Keratinocyte (primary cell): Measurements from ENCODE around the gene C5AR1. TPM values are rescaled to one million over a fixed set of nuclear protein-coding genes. Genes with fewer than 3 reads are reported as not detected.

ENCODE experiments used
- DNase-seq: peaks from one replicate; pipeline ENCODE4 v3.0.0-alpha.2; 2011; ENCODE audit warnings: low read depth, missing footprints, low spot score
- FAIRE-seq: peaks from 2 replicates; lab custom pipeline; 2011; peaks lifted over from hg19 to GRCh38; lab: Jason Lieb, UNC
- H2AFZ ChIP-seq: 2 replicates; pipeline ENCODE4 v1.6.0; 2012; ENCODE audit warnings: low read length, control low read depth, inconsistent platforms; ENCODE audit not compliant: control insufficient read depth
- H3K27ac ChIP-seq: 2 replicates; pipeline ENCODE4 v1.5.1; 2011; ENCODE audit warnings: low read length; ENCODE audit not compliant: control insufficient read depth, insufficient read depth
- H3K27me3 ChIP-seq: 3 replicates; pipeline ENCODE4 v1.6.0; 2011; ENCODE audit warnings: low read length; ENCODE audit not compliant: control insufficient read depth, insufficient read depth; ENCODE audit errors: extremely low read depth
- H3K36me3 ChIP-seq, 2 experiments: 2 replicates in 1 of 2; 3 replicates in 1 of 2; pipeline ENCODE4 v1.5.1; 2011; ENCODE audit warnings: low read length in 2 of 2, mild to moderate bottlenecking in 1 of 2; ENCODE audit not compliant: control insufficient read depth in 2 of 2, insufficient read depth in 2 of 2; ENCODE audit errors: extremely low read depth in 1 of 2
- H3K4me1 ChIP-seq: 3 replicates; pipeline ENCODE4 v1.5.1; 2011; ENCODE audit warnings: low read length; ENCODE audit not compliant: control insufficient read depth, insufficient read depth; ENCODE audit errors: extremely low read depth
- H3K4me2 ChIP-seq: 3 replicates; pipeline ENCODE4 v1.6.0; 2011; ENCODE audit warnings: low read depth, low read length; ENCODE audit not compliant: control insufficient read depth, insufficient read depth; ENCODE audit errors: extremely low read depth
- H3K4me3 ChIP-seq, 3 experiments: fragments of 200-600 bp in 1 of 3; sonication (generic) in 1 of 3; 2 replicates in 2 of 3; 3 replicates in 1 of 3; pipeline ENCODE4 v1.5.1; 2011 to 2016; ENCODE audit warnings: low read length in 3 of 3, mild to moderate bottlenecking in 3 of 3, control low read depth in 2 of 3, inconsistent platforms in 1 of 3, low read depth in 1 of 3, mixed read lengths in 1 of 3, mixed run types in 1 of 3, moderate library complexity in 1 of 3; ENCODE audit not compliant: control insufficient read depth in 2 of 3, insufficient read depth in 2 of 3; ENCODE audit errors: extremely low read depth in 1 of 3
- H3K79me2 ChIP-seq: 2 replicates; pipeline ENCODE4 v1.6.0; 2012; ENCODE audit warnings: low read length; ENCODE audit not compliant: control insufficient read depth, insufficient read depth
- H3K9ac ChIP-seq: 3 replicates; pipeline ENCODE4 v1.6.0; 2011; ENCODE audit warnings: low read length; ENCODE audit not compliant: control insufficient read depth, insufficient read depth; ENCODE audit errors: extremely low read depth
- H3K9me1 ChIP-seq: 3 replicates; pipeline ENCODE4 v1.6.0; 2011; ENCODE audit warnings: low read length; ENCODE audit not compliant: control insufficient read depth, insufficient read depth; ENCODE audit errors: extremely low read depth
- H3K9me3 ChIP-seq: 2 replicates; pipeline ENCODE4 v1.5.1; 2012; ENCODE audit warnings: low read depth, low read length; ENCODE audit not compliant: control insufficient read depth
- H4K20me1 ChIP-seq: 3 replicates; pipeline ENCODE4 v1.6.0; 2011; ENCODE audit warnings: low read length; ENCODE audit not compliant: control insufficient read depth, insufficient read depth; ENCODE audit errors: extremely low read depth
- EZH2 ChIP-seq: IDR thresholded peaks from one replicate; pipeline ENCODE4 v1.6.1; 2012; ENCODE audit warnings: inconsistent platforms, mild to moderate bottlenecking, low read length, moderate library complexity
- dilution Hi-C: fragments of 300-500 bp; cut with MboI; formaldehyde crosslinking; loops from one replicate; pipeline ENCODE4 v1.7.0; 2020; ENCODE audit warnings: low sequenced_read_pairs; ENCODE audit not compliant: extremely low pct_ligation_motif_present
- polyA plus RNA-seq, 5 experiments: library from polyadenylated mRNA; depleted of rRNA in 3 of 5; stranded (reverse) in 3 of 5; stranded (forward) in 1 of 5; unstranded in 1 of 5; fragments of >200 nt; gene quantifications; 1 replicate in 1 of 5; 2 replicates in 3 of 5; 3 replicates in 1 of 5; pipeline versions ENCODE4 v1.2.1 to v1.2.3, GENCODE V29; 2011 to 2012; ENCODE audit warnings: missing spikeins in 2 of 5, low read depth in 1 of 5, low replicate concordance in 1 of 5
- TF ChIP-seq, protein P1 (sequence below), 3 experiments: IDR thresholded peaks in 1 of 3; conservative IDR thresholded peaks in 1 of 3; optimal IDR thresholded peaks in 1 of 3; 2 replicates in 2 of 3; 3 replicates in 1 of 3; pipeline versions ENCODE3 to v1.5.1; 2011; ENCODE audit warnings: low read length in 3 of 3, mild to moderate bottlenecking in 3 of 3, moderate library complexity in 2 of 3, control low read depth in 1 of 3, inconsistent platforms in 1 of 3; ENCODE audit not compliant: insufficient read depth in 2 of 3; ENCODE audit errors: extremely low read depth in 1 of 3

The C5AR1 gene
- polyA plus RNA-seq, 1 donor (not counting 4 experiments of a cell fraction or from before 2014, with no cell fraction given): 0.42 TPM

DNA sequence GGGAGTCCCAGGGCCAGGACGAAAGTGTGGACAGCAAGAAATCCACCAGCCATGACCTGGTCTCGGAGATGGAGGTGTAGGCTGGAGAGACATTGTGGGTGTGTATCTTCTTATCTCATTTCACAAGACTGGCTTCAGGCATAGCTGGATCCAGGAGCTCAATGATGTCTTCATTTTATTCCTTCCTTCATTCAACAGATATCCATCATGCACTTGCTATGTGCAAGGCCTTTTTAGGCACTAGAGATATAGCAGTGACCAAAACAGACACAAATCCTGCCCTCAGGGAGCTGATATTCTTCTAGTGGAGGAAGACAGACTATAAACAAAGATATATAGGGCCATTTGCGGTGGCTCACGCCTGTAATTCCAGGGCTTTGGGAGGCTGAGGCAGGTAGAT lies 32.1 kb downstream of the C5AR1 start:
- H3K27ac ChIP-seq: no peak overlapping the region
- no peaks in the 10 kb centered on the region for H3K9me1 ChIP-seq
- H3K4me3 ChIP-seq: no peak overlapping the region
- H3K36me3 ChIP-seq: no peaks in the 10 kb centered on the region
- H2AFZ ChIP-seq: no peak overlapping the region
- no peaks in the 10 kb centered on the region for H3K79me2 ChIP-seq
- no peaks in the 10 kb centered on the region for H3K4me1 ChIP-seq
- no peak for TF ChIP-seq EZH2
- TF ChIP-seq, protein P1, sequence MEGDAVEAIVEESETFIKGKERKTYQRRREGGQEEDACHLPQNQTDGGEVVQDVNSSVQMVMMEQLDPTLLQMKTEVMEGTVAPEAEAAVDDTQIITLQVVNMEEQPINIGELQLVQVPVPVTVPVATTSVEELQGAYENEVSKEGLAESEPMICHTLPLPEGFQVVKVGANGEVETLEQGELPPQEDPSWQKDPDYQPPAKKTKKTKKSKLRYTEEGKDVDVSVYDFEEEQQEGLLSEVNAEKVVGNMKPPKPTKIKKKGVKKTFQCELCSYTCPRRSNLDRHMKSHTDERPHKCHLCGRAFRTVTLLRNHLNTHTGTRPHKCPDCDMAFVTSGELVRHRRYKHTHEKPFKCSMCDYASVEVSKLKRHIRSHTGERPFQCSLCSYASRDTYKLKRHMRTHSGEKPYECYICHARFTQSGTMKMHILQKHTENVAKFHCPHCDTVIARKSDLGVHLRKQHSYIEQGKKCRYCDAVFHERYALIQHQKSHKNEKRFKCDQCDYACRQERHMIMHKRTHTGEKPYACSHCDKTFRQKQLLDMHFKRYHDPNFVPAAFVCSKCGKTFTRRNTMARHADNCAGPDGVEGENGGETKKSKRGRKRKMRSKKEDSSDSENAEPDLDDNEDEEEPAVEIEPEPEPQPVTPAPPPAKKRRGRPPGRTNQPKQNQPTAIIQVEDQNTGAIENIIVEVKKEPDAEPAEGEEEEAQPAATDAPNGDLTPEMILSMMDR (optimal IDR thresholded peaks at IDR 0.05 in 1 of 3, IDR thresholded peaks at IDR 0.05 in 1 of 3, conservative IDR thresholded peaks at IDR 0.05 in 1 of 3; ENCODE audit: extremely low read depth in 1 of 3, insufficient read depth in 2 of 3, low read length in 3 of 3): no peak
- dilution Hi-C loops: no loop called here
- no peak overlapping the region for H3K9ac ChIP-seq
- no peak for DNase-seq
- no peaks in the 10 kb centered on the region for H4K20me1 ChIP-seq
- no peak for FAIRE-seq
- no peak overlapping the region for H3K4me2 ChIP-seq
- no peaks in the 10 kb centered on the region for H3K9me3 ChIP-seq
- H3K27me3 ChIP-seq: no peaks in the 10 kb centered on the region

DNA sequence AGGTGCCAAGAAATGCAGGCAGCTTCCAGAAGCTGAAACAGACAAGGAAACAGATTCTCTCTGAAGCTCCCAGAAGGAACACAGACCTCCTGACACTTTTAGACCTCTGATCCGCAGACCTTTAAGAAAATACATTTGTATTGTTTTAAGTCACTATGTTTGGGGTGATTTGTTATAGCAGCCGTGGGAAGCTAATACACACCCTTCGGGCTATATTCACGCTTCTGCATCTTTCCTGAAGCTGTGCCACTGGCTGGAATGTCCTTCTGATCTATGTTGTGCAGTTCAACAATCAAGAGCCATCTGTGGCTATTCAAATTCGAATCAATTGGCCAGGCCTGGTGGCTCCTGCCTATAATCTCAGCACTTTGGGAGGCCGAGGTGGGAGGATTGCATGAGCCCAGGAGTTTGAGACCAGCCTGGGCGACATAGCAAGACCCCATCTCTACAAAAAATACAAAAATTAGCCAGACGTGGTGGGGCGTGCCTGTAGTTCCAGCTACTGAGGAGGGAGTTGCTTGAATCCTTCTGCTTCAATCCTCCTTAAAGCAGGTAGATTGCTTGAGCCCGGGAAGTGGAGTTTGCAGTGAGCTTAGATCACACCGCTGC lies 33.6 kb downstream of the C5AR1 start:
- TF ChIP-seq, protein P1 (optimal IDR thresholded peaks at IDR 0.05 in 1 of 3, IDR thresholded peaks at IDR 0.05 in 1 of 3, conservative IDR thresholded peaks at IDR 0.05 in 1 of 3; ENCODE audit: extremely low read depth in 1 of 3, insufficient read depth in 2 of 3, low read length in 3 of 3): no peak
- no peak for TF ChIP-seq EZH2
- FAIRE-seq (no peak), DNase-seq (no peak)
- Histone ChIP-seq H4K20me1 (no peaks in the 10 kb centered on the region), H3K9me1 (no peaks in the 10 kb centered on the region), H3K4me3 (no peak overlapping the region), H2AFZ (no peak overlapping the region), H3K27me3 (no peaks in the 10 kb centered on the region), H3K9ac (no peak overlapping the region), H3K79me2 (no peaks in the 10 kb centered on the region), H3K9me3 (no peaks in the 10 kb centered on the region), H3K4me1 (no peaks in the 10 kb centered on the region), H3K36me3 (no peaks in the 10 kb centered on the region), H3K27ac (no peak overlapping the region), H3K4me2 (no peak overlapping the region)
- dilution Hi-C loops: no loop called here
